ENCODE measurements around the gene C1orf159. TPM values are rescaled to one million over a fixed set of nuclear protein-coding genes. Genes with fewer than 3 reads are reported as not detected.

Gene C1orf159
- total and polyA plus RNA-seq, 4 donors = 3.9 to 7.0 (median 4.7) TPM

GRCh38 chr1:1082239-1082775 is 33.6 kb downstream of the C1orf159 start:
- DNase-seq (ENCODE audit: low spot score) = no peak
- Histone ChIP-seq H3K9ac (ENCODE audit: low read depth in 1 of 2, low read length in 2 of 2) (no peak overlapping the region), H3K27me3 (ENCODE audit: control insufficient read depth in 4 of 4, insufficient read depth in 4 of 4, low read length in 3 of 4) (no peaks in the 10 kb centered on the region), H3K4me3 (ENCODE audit: low read depth in 1 of 3, low read length in 3 of 3) (no peak overlapping the region), H3K9me3 (ENCODE audit: control insufficient read depth in 4 of 4, low read length in 3 of 4) (no peaks in the 10 kb centered on the region), H3K27ac (ENCODE audit: low read depth in 1 of 2, low read length in 2 of 2) (no peak overlapping the region), H3K36me3 (ENCODE audit: control insufficient read depth in 4 of 4, insufficient read depth in 3 of 4, low read depth in 1 of 4, low read length in 3 of 4) (no peaks in the 10 kb centered on the region), H3K4me1 (ENCODE audit: control insufficient read depth in 4 of 4, insufficient read depth in 4 of 4, low read length in 3 of 4) (peaks cover 8 to 12% (median 9%) of the 10 kb centered on the region in 4 donors)
- TF ChIP-seq CTCF (IDR thresholded peaks at IDR 0.05; ENCODE audit: low read depth, low read length, missing input control) (no peak), HNF4G (IDR thresholded peaks at IDR 0.05) (no peak), SP1 (IDR thresholded peaks at IDR 0.05) (no peak), FOXA1 (IDR thresholded peaks at IDR 0.05) (no peak), ZBTB33 (IDR thresholded peaks at IDR 0.05) (no peak), GABPA (IDR thresholded peaks at IDR 0.05 in 1 of 2, conservative IDR thresholded peaks at IDR 0.05 in 1 of 2) (no peak), ATF3 (IDR thresholded peaks at IDR 0.05) (no peak), YY1 (IDR thresholded peaks at IDR 0.05) (no peak), JUND (IDR thresholded peaks at IDR 0.05) (no peak), HNF4A (conservative IDR thresholded peaks at IDR 0.05) (no peak)
- WGBS = 96% methylated on average over 27 of the region's 27 CpGs

- Histone ChIP-seq H3K9me3 (ENCODE audit: control insufficient read depth in 4 of 4, low read length in 3 of 4) (no peaks in the 10 kb centered on the region), H3K27me3 (ENCODE audit: control insufficient read depth in 4 of 4, insufficient read depth in 4 of 4, low read length in 3 of 4) (no peaks in the 10 kb centered on the region), H3K4me3 (ENCODE audit: low read depth in 1 of 3, low read length in 3 of 3) (no peak overlapping the region), H3K27ac (ENCODE audit: low read depth in 1 of 2, low read length in 2 of 2) (no peak overlapping the region), H3K36me3 (ENCODE audit: control insufficient read depth in 4 of 4, insufficient read depth in 3 of 4, low read depth in 1 of 4, low read length in 3 of 4) (no peaks in the 10 kb centered on the region), H3K4me1 (ENCODE audit: control insufficient read depth in 4 of 4, insufficient read depth in 4 of 4, low read length in 3 of 4) (peaks cover 8 to 12% (median 9%) of the 10 kb centered on the region in 4 donors), H3K9ac (ENCODE audit: low read depth in 1 of 2, low read length in 2 of 2) (no peak overlapping the region)
- DNase-seq (ENCODE audit: low spot score) = no peak
- no peak for TF ChIP-seq ZBTB33 (IDR thresholded peaks at IDR 0.05)
- no peak for TF ChIP-seq REST (IDR thresholded peaks at IDR 0.05)
- TF ChIP-seq SP1 (IDR thresholded peaks at IDR 0.05) = no peak
- no peak for TF ChIP-seq RAD21 (IDR thresholded peaks at IDR 0.05)
- no peak for TF ChIP-seq HNF4A (conservative IDR thresholded peaks at IDR 0.05)
- WGBS = 93% methylated on average over 52 of the region's 52 CpGs
Observed at GRCh38 chr1:1081311-1082238, 34.3 kb downstream of the C1orf159 start.

Data from liver (tissue), 9 donors.